HG03280 (cell line): Measurements from ENCODE around the gene ATF7.

Experiments used
- ATAC-seq: cut with Tn5 transposase; IDR thresholded peaks from one replicate; pipeline ENCODE4 v1.9.1; 2021; ENCODE audit warnings: mild to moderate bottlenecking, moderate library complexity; ENCODE audit not compliant: unreplicated experiment

ATF7 gene

GRCh38 chr12:53502983-53503728 is 123.0 kb downstream of the ATF7 start:
- no peak for ATAC-seq

GRCh38 chr12:53502331-53502730 is 123.9 kb downstream of the ATF7 start:
- ATAC-seq: no peak

- no peak for ATAC-seq
Measured at GRCh38 chr12:53501615-53502181, 124.5 kb downstream of the ATF7 start.

GRCh38 chr12:53500776-53501614 is 125.2 kb downstream of the ATF7 start, which contains the start of gene TARBP2:
Gene TARBP2, plus strand, starts transcription at chr12:53501283. Its CDS starts 126 bp downstream, at chr12:53501409.
- peak; percentile 79 for ATAC-seq

- no peak for ATAC-seq
Measured at GRCh38 chr12:53500142-53500775, 125.9 kb downstream of the ATF7 start.

GRCh38 chr12:53499266-53500141 is 126.7 kb downstream of the ATF7 start, which contains the start of gene MAP3K12:
Gene MAP3K12, minus strand, starts transcription at chr12:53499458. Its CDS starts 12,067 bp downstream, at chr12:53487391.
- ATAC-seq: no peak

GRCh38 chr12:53498235-53498630 is 127.9 kb downstream of the ATF7 start:
- ATAC-seq: no peak

GRCh38 chr12:53497461-53497860 is 128.7 kb downstream of the ATF7 start:
- no peak for ATAC-seq

- no peak for ATAC-seq
Measured at GRCh38 chr12:53496752-53497032, 129.5 kb downstream of the ATF7 start.

- ATAC-seq: no peak
Measured at GRCh38 chr12:53495903-53496751, 130.1 kb downstream of the ATF7 start.

GRCh38 chr12:53493610-53494391 is 132.4 kb downstream of the ATF7 start:
- no peak for ATAC-seq

GRCh38 chr12:53492830-53493609 is 133.2 kb downstream of the ATF7 start:
- peak; percentile 96 for ATAC-seq

- no peak for ATAC-seq
Measured at GRCh38 chr12:53492188-53492587, 134.0 kb downstream of the ATF7 start.

- no peak for ATAC-seq
Measured at GRCh38 chr12:53489242-53489864, 136.8 kb downstream of the ATF7 start.

GRCh38 chr12:53486736-53487487 is 139.3 kb downstream of the ATF7 start:
- no peak for ATAC-seq

- ATAC-seq: no peak
Measured at GRCh38 chr12:53485955-53486735, 140.0 kb downstream of the ATF7 start.
